Nephron (organoid): ENCODE data around the gene DEAF1.

ENCODE experiments used
- H3K27ac Mint-ChIP-seq, 3 experiments: 2 replicates each; pipeline ENCODE4 v1.8.0; 2020; ENCODE audit warnings: mixed read lengths in 3 of 3, mild to moderate bottlenecking in 2 of 3, moderate library complexity in 1 of 3
- H3K27me3 Mint-ChIP-seq: 2 replicates; pipeline ENCODE4 v1.8.0; 2021; ENCODE audit warnings: low read depth, mild to moderate bottlenecking, moderate library complexity, mixed read lengths
- H3K36me3 Mint-ChIP-seq: 2 replicates; pipeline ENCODE4 v1.8.0; 2020; ENCODE audit warnings: low read depth, mixed read lengths
- H3K4me1 Mint-ChIP-seq: 2 replicates; pipeline ENCODE4 v1.8.0; 2020; ENCODE audit warnings: mixed read lengths
- H3K4me3 Mint-ChIP-seq, 3 experiments: 2 replicates each; pipeline ENCODE4 v1.8.0; 2020; ENCODE audit warnings: mild to moderate bottlenecking in 3 of 3, mixed read lengths in 3 of 3, moderate library complexity in 2 of 3
- H3K9me3 Mint-ChIP-seq: 2 replicates; pipeline ENCODE4 v1.8.0; 2020; ENCODE audit warnings: mixed read lengths
- TF ChIP-seq, protein P1 (sequence below), 3 experiments: fragments of 200-600 bp; sonication (generic); IDR thresholded peaks; one replicate each; pipeline ENCODE4 v1.5.0; 2021; ENCODE audit warnings: antibody characterized with exemption in 3 of 3; ENCODE audit not compliant: unreplicated experiment in 3 of 3

DEAF1 gene

GRCh38 chr11:719214-720016, 24.4 kb upstream of the DEAF1 start:
- peaks cover 56% of the 10 kb centered on the region for H3K27me3 Mint-ChIP-seq
- peak overlapping the region in 1 of 3 experiments; percentile 12 for H3K4me3 Mint-ChIP-seq
- H3K36me3 Mint-ChIP-seq, result peaks cover 19% of the 10 kb centered on the region
- H3K9me3 Mint-ChIP-seq, result peaks cover 9% of the 10 kb centered on the region
- TF ChIP-seq, protein P1, sequence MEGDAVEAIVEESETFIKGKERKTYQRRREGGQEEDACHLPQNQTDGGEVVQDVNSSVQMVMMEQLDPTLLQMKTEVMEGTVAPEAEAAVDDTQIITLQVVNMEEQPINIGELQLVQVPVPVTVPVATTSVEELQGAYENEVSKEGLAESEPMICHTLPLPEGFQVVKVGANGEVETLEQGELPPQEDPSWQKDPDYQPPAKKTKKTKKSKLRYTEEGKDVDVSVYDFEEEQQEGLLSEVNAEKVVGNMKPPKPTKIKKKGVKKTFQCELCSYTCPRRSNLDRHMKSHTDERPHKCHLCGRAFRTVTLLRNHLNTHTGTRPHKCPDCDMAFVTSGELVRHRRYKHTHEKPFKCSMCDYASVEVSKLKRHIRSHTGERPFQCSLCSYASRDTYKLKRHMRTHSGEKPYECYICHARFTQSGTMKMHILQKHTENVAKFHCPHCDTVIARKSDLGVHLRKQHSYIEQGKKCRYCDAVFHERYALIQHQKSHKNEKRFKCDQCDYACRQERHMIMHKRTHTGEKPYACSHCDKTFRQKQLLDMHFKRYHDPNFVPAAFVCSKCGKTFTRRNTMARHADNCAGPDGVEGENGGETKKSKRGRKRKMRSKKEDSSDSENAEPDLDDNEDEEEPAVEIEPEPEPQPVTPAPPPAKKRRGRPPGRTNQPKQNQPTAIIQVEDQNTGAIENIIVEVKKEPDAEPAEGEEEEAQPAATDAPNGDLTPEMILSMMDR (IDR thresholded peaks at IDR 0.05; ENCODE audit: unreplicated experiment in 3 of 3), result no peak
- H3K4me1 Mint-ChIP-seq, result peaks cover 5% of the 10 kb centered on the region
- peak overlapping the region in 1 of 3 experiments; percentile 14 for H3K27ac Mint-ChIP-seq

GRCh38 chr11:714436-714835, 19.4 kb upstream of the DEAF1 start:
- TF ChIP-seq, protein P1 (IDR thresholded peaks at IDR 0.05; ENCODE audit: unreplicated experiment in 3 of 3), result no peak
- Mint-ChIP-seq H3K9me3 (peaks cover 9% of the 10 kb centered on the region), H3K4me1 (peaks cover 10% of the 10 kb centered on the region)

DNA sequence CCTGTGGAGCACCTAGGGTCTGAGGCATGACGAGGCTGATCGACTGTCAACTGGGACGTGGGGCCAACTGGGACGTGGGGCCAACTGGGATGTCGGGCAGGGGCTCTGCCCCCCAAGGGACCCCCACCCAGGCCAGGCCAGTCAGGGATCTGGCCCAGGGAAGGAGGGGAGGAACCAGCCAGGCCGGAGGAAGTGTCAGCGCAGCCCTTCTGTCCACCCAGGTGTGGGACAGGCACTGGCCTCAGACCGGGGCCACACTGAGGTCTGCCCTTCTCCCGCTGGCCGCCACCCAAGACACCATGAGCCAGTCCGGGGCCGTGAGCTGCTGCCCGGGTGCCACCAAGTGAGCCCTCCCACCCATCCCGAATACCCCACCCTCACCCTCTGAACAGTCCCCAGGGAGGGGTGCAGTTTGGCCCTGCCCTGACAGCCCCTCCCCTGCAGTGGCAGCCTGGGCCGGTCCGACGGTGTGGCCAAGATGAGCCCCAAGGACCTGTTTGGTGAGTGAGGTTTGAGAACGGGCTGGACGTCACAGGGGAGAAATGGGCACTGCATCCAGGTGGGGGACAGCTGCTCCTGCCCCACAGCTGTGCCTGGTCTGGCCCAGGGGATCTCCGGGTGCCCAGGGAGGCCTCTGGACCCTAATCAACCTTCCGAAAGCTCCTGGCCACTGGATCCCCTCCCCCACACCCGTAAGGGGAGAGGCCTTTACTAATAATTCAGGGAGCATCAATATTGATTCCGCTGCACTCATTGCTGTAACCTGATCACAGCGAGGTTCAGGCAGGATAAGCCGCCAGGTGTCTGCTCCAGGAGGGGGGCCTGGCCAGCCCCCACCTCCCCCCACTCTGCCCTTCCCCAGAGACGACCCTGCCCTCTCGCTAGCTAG, 14.3 kb upstream of the DEAF1 start:
- Mint-ChIP-seq H3K9me3 (no peaks in the 10 kb centered on the region), H3K4me3 (no peak overlapping the region), H3K36me3 (peaks cover 4% of the 10 kb centered on the region), H3K4me1 (peaks cover 7% of the 10 kb centered on the region), H3K27ac (no peak overlapping the region), H3K27me3 (peaks cover 19% of the 10 kb centered on the region)
- TF ChIP-seq, protein P1 (IDR thresholded peaks at IDR 0.05; ENCODE audit: unreplicated experiment in 3 of 3), result no peak

More at GRCh38 chr11:714436-714835, 19.4 kb upstream of the DEAF1 start:
- Mint-ChIP-seq H3K36me3 (peaks cover 17% of the 10 kb centered on the region), H3K27ac (no peak overlapping the region), H3K4me3 (no peak overlapping the region), H3K27me3 (peaks cover 35% of the 10 kb centered on the region)

- H3K36me3 Mint-ChIP-seq, result peaks cover 4% of the 10 kb centered on the region
- TF ChIP-seq, protein P1 (IDR thresholded peaks at IDR 0.05; ENCODE audit: unreplicated experiment in 3 of 3), result no peak
- H3K9me3 Mint-ChIP-seq, result no peaks in the 10 kb centered on the region
- no peak overlapping the region for H3K4me3 Mint-ChIP-seq
- H3K27me3 Mint-ChIP-seq, result peaks cover 19% of the 10 kb centered on the region
- H3K27ac Mint-ChIP-seq, result peak overlapping the region in 1 of 3 experiments; percentile 93
- H3K4me1 Mint-ChIP-seq, result peaks cover 7% of the 10 kb centered on the region
Observed at GRCh38 chr11:708511-708910, 13.5 kb upstream of the DEAF1 start.

DNA sequence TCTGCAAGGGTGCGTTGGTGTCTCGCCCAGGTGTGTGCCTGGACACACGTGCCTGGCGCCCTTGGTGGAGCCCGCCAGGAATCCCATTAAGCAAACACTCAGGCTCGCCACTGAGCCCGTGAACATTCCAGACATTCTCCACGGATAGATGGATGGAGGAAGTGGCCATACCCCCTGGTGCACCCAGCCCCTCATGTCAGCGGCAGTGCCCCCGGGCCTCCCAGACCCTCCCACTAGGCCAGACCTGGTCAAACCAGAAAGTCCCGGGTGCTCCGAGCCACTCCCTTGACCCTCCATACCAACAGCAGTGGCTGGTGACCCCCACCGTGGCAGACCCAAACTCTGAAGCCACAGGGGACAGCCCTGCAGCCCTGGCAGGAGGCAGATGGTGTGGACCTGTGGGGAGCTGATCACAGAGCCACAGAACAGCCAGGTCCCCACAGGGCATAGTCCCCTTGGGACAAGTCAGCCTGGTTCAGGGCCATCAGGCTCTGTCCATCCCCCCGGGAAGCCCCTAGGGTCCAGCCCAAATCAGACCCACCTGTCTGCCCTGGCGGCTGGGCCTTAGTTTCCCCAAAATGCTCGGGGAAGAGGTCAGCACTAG, 12.9 kb upstream of the DEAF1 start:
- peaks cover 4% of the 10 kb centered on the region for H3K36me3 Mint-ChIP-seq
- no peaks in the 10 kb centered on the region for H3K9me3 Mint-ChIP-seq
- peaks cover 7% of the 10 kb centered on the region for H3K4me1 Mint-ChIP-seq
- TF ChIP-seq, protein P1 (IDR thresholded peaks at IDR 0.05; ENCODE audit: unreplicated experiment in 3 of 3), result no peak
- H3K4me3 Mint-ChIP-seq, result peak overlapping the region; percentile 49 to 76 (median 71)
- H3K27me3 Mint-ChIP-seq, result peaks cover 19% of the 10 kb centered on the region
- peak overlapping the region; percentile 44 to 93 (median 80) for H3K27ac Mint-ChIP-seq
